Activated T-cell treated with anti-CD3 and anti-CD28 coated beads, Interleukin-2, amount 50 U/mL, for 1 hour (primary cell): ENCODE data around the gene ENTPD8.

Experiments used
- DNase-seq: peaks from one replicate; pipeline ENCODE4 v3.0.0-alpha.2; 2020

ENTPD8 gene

DNA sequence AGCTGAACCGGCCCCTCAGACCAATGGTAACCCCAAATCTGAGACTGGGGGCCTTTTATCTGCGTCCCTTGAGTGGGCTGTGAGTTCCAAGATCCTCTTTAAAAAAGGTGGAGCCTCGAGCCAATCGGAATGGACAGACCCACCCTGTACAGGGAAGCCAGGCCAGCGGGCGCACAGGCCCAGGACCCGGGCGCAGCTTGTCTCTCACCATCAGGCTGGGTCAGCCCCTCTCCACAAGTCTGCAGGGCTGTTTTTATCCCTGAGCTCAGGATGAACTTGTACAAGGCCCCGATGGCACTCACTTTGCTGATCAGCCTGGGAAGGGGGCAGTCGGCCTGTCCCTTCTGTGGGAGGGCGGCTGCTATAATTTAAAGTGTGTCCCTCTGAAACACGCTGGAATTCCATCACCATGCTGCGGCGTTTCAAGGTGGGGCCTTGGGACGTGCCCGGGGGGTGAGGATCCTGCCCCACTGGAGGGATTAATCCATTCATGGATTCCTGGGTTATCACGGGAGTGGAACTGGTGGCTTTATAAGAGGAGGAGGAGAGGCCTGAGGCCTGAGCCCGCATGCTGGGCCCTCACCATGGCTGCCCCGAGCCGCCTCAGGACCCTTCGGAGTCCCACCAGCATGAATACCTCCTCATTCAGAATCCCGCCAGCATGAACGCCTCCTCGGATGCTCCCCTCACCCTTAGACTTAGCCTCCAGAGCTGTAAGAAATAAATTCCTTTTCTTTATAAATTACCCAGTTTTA is 32.3 kb downstream of the ENTPD8 start:
- no peak for DNase-seq

DNA sequence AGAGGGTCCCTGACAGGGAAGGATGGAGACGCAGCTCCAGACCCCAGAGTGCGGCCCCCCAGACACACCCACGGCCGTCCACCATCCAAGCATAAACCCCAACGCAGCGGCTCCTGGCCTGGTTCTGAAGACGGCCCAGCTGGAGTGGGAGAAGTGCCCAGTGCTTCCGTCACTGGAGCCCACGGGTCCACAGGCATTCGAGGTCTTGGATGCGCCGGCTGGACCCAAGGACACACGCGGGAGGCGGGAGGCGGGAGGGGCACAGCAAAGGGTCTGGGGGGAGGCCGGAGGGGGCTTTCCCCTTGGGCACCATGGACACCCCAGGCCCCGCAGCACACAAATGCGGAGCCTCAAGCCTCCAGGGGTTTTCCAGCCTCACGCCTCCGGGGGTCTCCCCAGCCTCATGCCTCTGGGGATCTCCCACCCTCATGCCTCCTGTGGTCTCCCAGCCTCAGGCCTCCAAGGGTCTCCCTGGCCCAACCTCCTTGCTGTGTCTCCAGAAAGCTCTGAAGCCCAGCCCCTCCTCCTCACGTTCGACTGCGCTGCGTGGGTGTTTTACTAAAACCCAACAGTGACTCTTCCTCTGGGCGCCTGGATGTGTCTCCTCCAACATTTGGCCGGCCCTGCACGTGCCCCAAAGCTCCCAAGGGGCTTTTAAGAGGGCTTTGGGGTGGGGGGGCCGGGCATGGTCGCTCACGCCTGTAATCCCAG is 33.4 kb downstream of the ENTPD8 start:
- DNase-seq, result no peak

GRCh38 chr9:137406876-137407589 is 34.1 kb downstream of the ENTPD8 start:
- DNase-seq, result peak; percentile 75

- no peak for DNase-seq
Measured at GRCh38 chr9:137406085-137406760, 34.9 kb downstream of the ENTPD8 start.

GRCh38 chr9:137405677-137406081 is 35.5 kb downstream of the ENTPD8 start:
- DNase-seq, result no peak

GRCh38 chr9:137404961-137405567 is 36.1 kb downstream of the ENTPD8 start:
- no peak for DNase-seq

DNA sequence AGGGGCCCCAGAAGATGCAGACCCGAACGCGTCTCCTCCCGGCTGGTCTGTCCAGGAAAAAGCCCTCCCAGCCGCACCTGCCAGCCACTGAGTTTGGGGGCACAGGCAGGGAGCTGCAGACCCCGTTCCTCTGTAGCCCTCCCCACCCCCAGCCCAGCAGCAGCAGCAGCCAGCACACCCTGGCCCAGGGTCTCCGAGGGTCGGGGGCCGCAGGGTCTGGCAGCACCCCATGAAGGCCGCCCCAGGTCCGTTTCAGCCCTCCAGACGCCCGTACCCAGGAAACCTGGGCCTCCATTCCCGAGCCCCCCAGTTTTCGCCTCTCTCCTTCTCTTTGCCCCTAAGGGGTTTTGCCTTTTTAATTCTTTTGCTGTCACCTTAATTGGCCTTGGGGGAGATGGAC is 37.9 kb downstream of the ENTPD8 start:
- no peak for DNase-seq

GRCh38 chr9:137402746-137403145 is 38.4 kb downstream of the ENTPD8 start:
- DNase-seq, result no peak

DNA sequence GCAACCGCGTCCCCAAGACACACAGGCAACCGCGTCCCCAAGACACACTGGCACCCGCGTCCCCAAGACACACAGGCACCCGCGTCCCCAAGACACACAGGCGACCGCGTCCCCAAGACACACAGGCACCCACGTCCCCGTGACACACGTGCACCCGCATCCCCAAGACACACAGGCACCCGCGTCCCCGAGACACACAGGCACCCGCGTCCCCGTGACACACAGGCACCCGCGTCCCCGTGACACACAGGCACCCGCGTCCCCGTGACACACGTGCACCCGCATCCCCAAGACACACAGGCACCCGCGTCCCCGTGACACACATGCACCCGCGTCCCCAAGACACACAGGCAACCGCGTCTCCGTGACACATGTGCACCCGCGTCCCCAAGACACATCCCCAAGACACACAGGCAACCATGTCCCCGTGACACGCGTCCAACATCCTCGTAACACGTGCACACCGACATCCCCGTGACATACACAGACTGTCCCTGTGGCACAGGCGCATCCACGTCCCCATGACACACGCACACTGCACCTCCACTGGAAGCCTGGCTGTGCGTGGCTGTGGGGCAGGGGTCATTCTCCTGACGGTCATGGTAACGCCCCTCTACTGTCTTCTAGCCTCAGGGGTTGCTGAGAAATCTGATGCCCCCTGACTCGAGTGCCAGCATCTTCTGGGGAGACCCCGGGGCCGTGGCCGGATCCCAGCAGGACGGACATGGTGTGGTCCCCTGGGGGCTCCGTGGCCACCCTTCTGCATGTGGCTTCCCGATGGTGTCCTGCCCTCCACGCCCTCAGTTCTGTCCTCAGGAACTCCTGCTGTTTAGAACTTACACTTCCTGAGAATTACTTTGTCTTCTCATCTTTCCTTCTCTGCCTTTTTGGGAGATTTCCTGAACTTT is 42.3 kb downstream of the ENTPD8 start:
- no peak for DNase-seq

DNA sequence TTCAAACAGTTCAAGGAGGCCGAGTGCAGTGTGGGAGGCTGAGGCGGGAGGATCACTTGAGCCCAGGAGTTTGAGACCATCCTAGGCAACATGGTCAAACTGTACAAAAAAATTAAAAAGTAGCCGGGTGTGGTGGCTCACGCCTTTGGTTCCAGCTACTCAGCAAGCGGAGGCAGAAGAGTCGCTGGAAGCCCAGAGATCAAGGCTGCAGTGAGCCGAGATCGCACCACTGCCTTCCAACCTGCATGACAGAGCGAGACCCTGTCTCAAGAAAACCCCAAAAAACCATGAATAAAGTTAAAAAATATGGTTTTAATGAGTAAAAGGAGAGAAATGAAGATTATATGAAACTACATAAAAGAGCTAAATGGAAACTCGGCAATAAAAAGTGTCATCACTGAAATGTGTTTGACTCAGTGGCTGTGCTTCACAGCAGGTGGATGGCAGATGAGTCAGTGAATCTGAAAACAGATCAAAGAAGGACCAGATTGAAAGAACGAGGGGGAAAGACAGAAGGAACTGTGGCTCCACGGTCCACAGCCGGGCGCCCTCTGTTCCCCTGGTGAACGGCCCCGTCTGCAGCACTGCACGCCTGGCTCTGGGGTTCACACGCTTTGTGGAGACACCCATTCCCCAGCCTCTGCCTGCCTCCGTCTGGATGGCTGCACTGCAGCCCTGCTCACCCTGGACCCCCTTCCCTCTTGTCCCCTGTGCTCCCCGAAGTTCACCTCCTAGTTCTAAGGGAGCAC is 43.3 kb downstream of the ENTPD8 start:
- DNase-seq, result no peak

- no peak for DNase-seq
Measured at GRCh38 chr9:137396634-137397367, 44.4 kb downstream of the ENTPD8 start.

GRCh38 chr9:137396227-137396626 is 44.9 kb downstream of the ENTPD8 start:
- no peak for DNase-seq

DNA sequence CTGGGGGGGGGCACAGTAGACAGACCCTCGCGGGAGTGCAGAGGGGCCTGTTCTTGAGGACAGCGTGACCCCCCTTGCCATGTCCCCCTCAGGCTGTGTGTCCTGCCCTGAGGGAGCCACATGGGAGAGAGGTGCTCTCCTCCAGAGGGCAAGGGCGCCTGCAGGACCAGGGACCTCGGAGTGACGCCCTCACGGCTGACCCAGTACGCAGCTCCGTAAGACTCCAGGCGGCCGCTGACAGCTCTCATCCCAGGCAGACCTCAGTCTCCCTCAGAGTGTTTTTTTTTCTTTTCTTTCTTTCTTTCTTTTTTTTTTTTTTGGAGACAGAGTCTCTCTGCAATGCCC is 45.5 kb downstream of the ENTPD8 start:
- no peak for DNase-seq

- no peak for DNase-seq
Measured at GRCh38 chr9:137394866-137395665, 46.1 kb downstream of the ENTPD8 start.

- DNase-seq, result no peak
Measured at GRCh38 chr9:137393176-137394150, 47.7 kb downstream of the ENTPD8 start.

DNA sequence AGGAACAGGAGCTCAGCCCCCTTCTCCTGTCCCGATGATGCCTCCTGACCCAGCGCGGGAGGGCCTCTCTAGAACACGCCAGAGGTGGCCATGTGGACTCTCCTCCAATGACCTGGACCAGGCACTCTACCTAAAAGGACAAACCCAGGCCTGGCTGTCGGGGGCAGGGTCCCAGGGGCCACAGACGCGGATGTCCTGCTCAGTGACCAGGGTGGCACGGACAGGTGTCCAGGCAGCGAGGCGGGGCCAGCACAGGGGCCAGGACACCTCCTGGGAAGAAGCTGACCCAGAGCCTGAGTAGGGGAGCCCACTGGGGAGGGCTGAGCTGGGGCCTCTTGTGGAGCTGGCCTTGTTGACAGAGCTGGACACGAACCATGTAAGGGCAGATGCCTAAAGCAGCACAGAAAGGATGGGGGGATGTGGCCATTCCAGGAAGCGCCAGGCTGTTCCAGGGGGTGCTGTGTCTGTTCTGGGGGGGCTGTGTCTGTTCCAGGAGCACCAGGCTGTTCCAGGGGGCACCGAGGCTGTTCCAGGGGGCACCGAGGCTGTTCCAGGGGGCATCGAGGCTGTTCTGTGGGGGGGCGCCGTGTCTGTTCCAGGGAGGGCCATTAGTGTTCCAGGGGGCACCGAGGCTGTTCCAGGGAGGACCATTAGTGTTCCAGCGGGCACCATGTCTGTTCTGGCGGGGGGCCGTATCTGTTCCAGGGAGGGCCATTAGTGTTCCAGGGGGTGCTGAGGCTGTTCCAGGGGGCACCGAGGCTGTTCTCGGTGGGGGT is 48.7 kb downstream of the ENTPD8 start:
- DNase-seq, result no peak

DNA sequence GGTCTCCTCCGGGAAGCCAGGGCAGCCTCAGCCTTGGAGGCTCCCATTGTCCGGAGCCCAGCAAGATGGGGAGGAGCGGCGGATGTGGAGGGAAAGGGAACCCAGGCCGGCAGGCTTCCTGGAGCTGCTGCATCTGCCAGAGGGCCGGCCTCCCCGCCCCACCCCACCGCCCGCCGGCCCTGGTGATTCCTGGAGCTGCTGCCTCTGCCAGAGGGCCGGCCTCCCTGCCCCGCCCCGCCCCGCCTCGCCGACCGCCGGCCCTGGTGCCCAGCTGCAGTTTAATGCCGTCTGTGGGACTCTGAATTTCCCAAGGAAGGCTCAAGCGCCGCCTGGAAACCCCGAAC is 49.8 kb downstream of the ENTPD8 start:
- DNase-seq, result no peak
